22Rv1 (cell line): Measurements from ENCODE around the gene DAAM1.

Experiments used
- H3K27ac ChIP-seq: fragments of 450-650 bp; 2 replicates; pipeline ENCODE4 v1.5.1; 2017
- CTCF ChIP-seq: fragments of 450-650 bp; IDR thresholded peaks from 2 replicates; pipeline ENCODE4 v1.5.1; 2017; ENCODE audit warnings: mild to moderate bottlenecking
- ZFX ChIP-seq: fragments of 450-650 bp; IDR thresholded peaks from 2 replicates; pipeline ENCODE4 v1.6.1; 2017; ENCODE audit warnings: antibody characterized with exemption, borderline replicate concordance

The DAAM1 gene

GRCh38 chr14:59238216-59238615, 49.7 kb downstream of the DAAM1 start:
- TF ChIP-seq CTCF (no peak), ZFX (no peak)
- H3K27ac ChIP-seq = no peak overlapping the region

- no peak for TF ChIP-seq CTCF
- TF ChIP-seq ZFX = no peak
- H3K27ac ChIP-seq = no peak overlapping the region
Measured at GRCh38 chr14:59239022-59239421, 50.6 kb downstream of the DAAM1 start.

- no peak for TF ChIP-seq CTCF
- no peak for TF ChIP-seq ZFX
- H3K27ac ChIP-seq = no peak overlapping the region
Measured at GRCh38 chr14:59240356-59240755, 51.9 kb downstream of the DAAM1 start.

- H3K27ac ChIP-seq = no peak overlapping the region
Measured at GRCh38 chr14:59241121-59241520, 52.7 kb downstream of the DAAM1 start.

GRCh38 chr14:59243174-59243573, 54.7 kb downstream of the DAAM1 start:
- no peak overlapping the region for H3K27ac ChIP-seq
- TF ChIP-seq ZFX (no peak), CTCF (no peak)

More at GRCh38 chr14:59241121-59241520, 52.7 kb downstream of the DAAM1 start:
- TF ChIP-seq ZFX (no peak), CTCF (no peak)

GRCh38 chr14:59244581-59244980, 56.1 kb downstream of the DAAM1 start:
- TF ChIP-seq ZFX (no peak), CTCF (no peak)
- no peak overlapping the region for H3K27ac ChIP-seq

GRCh38 chr14:59245809-59246295, 57.4 kb downstream of the DAAM1 start:
- no peak overlapping the region for H3K27ac ChIP-seq
- TF ChIP-seq CTCF = no peak
- TF ChIP-seq ZFX = no peak
